Measurements from ENCODE around the gene PLPPR1.

GRCh38 chr9:101264727-101265126 lies 236.2 kb downstream of the PLPPR1 start:
- TF ChIP-seq CTCF (IDR thresholded peaks at IDR 0.05; ENCODE audit: extremely low read depth in 1 of 2, insufficient read depth in 1 of 2, low read depth in 1 of 2, low read length in 2 of 2) (no peak), POLR2A (IDR thresholded peaks at IDR 0.05; ENCODE audit: low read depth, low read length) (no peak), MAX (IDR thresholded peaks at IDR 0.05; ENCODE audit: insufficient read depth, insufficient read length) (no peak), POLR2AphosphoS5 (IDR thresholded peaks at IDR 0.05; ENCODE audit: insufficient read depth, low read depth, low read length) (no peak), EZH2 (IDR thresholded peaks at IDR 0.05; ENCODE audit: borderline replicate concordance, low read depth, low read length, severe bottlenecking) (no peak), JUN (IDR thresholded peaks at IDR 0.05; ENCODE audit: borderline replicate concordance, insufficient read depth, insufficient read length, low read depth) (no peak)
